ENCODE data around the gene ANKS3. TPM values are rescaled to one million over a fixed set of nuclear protein-coding genes. Genes with fewer than 3 reads are reported as not detected.
A peak's percentile ranks its signal among the peaks of the same experiment; 100 is the strongest.

Gene ANKS3
- total RNA-seq, 1 donor = 33.2 TPM

DNA sequence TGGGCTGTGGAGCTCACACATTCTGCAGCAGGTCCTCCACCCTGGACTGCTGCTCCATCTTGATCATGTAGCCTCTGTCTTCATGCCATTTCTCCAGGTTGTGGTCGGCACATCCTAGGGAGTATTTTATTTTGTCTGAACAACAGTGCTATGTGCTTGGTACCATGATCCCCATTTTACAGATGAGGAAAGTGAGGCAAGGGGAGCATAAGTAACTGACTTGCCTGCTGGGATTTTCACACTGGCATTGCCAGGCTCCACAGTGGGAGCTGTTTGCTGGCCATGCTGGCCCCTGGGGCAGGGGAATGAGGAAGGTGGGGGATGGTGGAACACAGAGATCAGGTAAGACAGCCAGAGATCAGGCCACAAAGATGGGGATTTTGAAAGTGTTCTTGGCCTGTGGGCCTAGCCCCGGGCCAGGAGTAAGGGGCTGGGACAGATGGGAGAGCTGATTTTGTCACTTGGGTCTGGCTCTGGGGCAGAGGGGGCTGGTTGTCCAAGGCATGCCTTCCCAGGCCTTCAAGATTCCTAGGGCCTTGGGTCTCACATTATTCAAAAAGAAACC is 42.2 kb upstream of the ANKS3 start:
- TF ChIP-seq, protein P1, sequence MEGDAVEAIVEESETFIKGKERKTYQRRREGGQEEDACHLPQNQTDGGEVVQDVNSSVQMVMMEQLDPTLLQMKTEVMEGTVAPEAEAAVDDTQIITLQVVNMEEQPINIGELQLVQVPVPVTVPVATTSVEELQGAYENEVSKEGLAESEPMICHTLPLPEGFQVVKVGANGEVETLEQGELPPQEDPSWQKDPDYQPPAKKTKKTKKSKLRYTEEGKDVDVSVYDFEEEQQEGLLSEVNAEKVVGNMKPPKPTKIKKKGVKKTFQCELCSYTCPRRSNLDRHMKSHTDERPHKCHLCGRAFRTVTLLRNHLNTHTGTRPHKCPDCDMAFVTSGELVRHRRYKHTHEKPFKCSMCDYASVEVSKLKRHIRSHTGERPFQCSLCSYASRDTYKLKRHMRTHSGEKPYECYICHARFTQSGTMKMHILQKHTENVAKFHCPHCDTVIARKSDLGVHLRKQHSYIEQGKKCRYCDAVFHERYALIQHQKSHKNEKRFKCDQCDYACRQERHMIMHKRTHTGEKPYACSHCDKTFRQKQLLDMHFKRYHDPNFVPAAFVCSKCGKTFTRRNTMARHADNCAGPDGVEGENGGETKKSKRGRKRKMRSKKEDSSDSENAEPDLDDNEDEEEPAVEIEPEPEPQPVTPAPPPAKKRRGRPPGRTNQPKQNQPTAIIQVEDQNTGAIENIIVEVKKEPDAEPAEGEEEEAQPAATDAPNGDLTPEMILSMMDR (IDR thresholded peaks at IDR 0.05; ENCODE audit: insufficient read depth, low read depth, low read length) = no peak
- no peak for DNase-seq (ENCODE audit: low read depth)
- H3K4me3 ChIP-seq (ENCODE audit: low read depth, low read length) = no peak overlapping the region

DNA sequence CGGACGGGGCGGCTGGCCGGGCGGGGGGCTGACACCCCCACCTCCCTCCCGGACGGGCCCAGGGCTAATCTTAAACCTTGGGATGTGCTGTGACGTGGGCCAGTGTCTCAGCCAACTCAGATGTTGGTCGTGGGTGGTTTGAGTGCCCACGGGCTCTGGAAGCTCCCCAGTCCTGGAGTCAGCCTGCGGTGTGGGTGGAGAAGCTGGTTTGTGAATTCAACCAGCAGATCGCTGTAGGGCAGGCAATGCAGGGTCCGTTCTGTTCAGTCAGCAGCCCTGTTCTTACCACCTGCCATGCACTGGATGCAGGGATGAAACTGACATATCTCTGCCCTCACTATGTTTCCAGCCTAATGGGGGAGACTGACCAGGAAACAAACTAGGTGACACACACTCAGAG is 40.9 kb upstream of the ANKS3 start:
- no peak overlapping the region for H3K4me3 ChIP-seq (ENCODE audit: low read depth, low read length)
- no peak for DNase-seq (ENCODE audit: low read depth)
- TF ChIP-seq, protein P1 (IDR thresholded peaks at IDR 0.05; ENCODE audit: insufficient read depth, low read depth, low read length) = no peak

DNA sequence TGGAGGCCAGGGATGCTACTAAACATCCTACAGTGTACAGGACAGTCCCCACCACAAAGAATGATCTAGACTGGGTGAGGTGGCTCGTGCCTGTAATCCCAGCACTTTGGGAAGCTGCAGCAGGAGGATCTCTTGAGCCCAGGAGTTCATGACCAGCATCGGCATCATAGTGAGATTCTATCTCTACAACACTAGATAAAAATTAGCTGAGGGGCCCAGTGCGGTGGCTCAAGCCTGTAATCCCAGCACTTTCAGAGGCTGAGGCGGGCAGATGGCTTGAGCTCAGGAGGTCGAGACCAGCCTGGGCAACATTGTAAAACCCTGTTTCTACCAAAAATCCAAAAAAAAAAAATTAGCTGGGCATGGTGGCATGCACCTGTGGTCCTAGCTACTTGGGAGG is 38.3 kb upstream of the ANKS3 start:
- TF ChIP-seq, protein P1 (IDR thresholded peaks at IDR 0.05; ENCODE audit: insufficient read depth, low read depth, low read length) = no peak
- no peak for DNase-seq (ENCODE audit: low read depth)
- no peak overlapping the region for H3K4me3 ChIP-seq (ENCODE audit: low read depth, low read length)

DNA sequence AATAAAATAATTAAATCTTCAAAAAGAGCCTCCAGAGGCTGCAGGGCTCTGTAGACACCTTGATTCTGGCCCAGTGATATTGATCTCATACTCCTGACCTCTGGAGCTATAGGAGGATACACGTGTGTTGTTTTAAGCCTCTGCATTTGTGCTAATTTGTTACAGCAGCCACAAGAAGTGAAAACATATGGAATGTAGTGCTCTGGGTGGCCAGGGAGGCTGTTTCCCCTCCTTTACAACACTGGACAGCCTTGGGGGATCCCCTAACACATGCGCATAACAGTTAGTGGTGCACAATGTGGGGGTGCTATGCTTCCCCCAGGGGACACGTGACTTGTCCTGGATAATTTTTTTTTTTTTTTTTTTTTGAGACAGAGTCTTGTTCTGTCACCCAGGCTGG is 37.6 kb upstream of the ANKS3 start:
- TF ChIP-seq, protein P1 (IDR thresholded peaks at IDR 0.05; ENCODE audit: insufficient read depth, low read depth, low read length) = no peak
- DNase-seq (ENCODE audit: low read depth) = no peak
- no peak overlapping the region for H3K4me3 ChIP-seq (ENCODE audit: low read depth, low read length)

DNA sequence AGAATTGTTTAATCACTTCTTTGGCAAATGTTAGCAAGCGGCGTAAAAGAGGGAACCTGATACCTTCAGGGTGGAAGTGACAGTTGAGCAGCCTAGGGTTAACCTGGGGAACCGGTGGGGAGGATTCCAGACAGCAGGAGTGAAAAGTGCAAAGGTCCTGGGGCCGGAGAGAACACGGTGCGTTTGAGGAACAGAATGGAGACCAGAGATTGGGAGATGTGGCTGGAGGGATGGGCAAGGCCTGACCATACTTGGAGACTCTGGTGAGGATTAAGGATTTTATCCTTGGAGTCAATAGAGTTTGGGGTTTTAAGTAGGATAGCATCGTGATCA is 35.2 kb upstream of the ANKS3 start:
- DNase-seq (ENCODE audit: low read depth) = no peak
- TF ChIP-seq, protein P1 (IDR thresholded peaks at IDR 0.05; ENCODE audit: insufficient read depth, low read depth, low read length) = no peak
- H3K4me3 ChIP-seq (ENCODE audit: low read depth, low read length) = no peak overlapping the region

DNA sequence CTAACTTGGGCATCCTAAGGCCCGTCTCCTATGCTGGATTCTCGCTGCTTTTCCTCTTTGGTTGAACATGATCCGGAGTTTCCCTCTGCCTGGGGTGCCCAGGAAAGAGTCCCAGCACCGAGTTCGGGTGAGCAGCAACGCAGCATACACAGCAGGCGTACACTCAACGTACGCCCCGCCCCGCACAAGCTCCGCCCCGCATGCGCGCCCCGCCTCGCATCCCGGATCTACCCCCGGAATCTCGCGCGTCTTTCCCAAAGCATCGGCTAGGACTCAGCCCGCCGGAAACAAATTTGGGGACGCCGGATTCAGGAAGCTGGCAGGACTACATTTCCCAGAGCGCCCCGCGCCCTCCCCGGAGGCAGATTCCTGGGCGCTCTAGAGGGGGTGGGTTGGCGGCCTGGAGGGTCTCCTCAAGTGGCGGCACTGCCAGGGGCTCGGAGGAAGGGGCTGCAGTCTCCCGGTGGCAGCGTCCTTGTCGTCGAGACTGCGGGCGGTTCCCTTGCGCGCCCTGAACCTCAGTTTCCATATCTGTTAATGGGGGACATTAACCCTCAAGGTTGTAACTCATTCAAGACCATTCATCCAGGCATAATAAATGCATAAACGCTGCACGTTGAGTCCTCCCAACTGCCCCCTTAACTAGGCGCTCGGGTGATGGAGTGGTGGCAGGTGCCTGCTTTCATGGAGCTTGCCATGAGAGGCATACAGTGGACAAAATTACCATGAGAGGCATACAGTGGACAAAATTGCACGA is 34.7 kb upstream of the ANKS3 start:
- DNase-seq (ENCODE audit: low read depth) = peak; percentile 95
- peak overlapping the region; percentile 78 for H3K4me3 ChIP-seq (ENCODE audit: low read depth, low read length)
- TF ChIP-seq, protein P1 (IDR thresholded peaks at IDR 0.05; ENCODE audit: insufficient read depth, low read depth, low read length) = no peak

Measured in fibroblast of villous mesenchyme (primary cell).